Mucosa of stomach (tissue), 1 donor: ENCODE measurements around the gene DOCK3.
"Not testable (repeated sequence)": the region's sequence is repeated elsewhere in the genome, so short reads cannot be mapped to it uniquely, and the experiment has no call there.

Experiments used
- H3K27me3 ChIP-seq: one replicate; pipeline ENCODE4 v1.7.0; 2013; ENCODE audit warnings: mild to moderate bottlenecking, low read length; ENCODE audit not compliant: control insufficient read depth, insufficient read depth
- H3K36me3 ChIP-seq: one replicate; pipeline ENCODE4 v1.7.0; 2013; ENCODE audit warnings: low read length; ENCODE audit not compliant: control insufficient read depth, insufficient read depth
- H3K4me1 ChIP-seq: one replicate; pipeline ENCODE4 v1.7.0; 2013; ENCODE audit warnings: mild to moderate bottlenecking, low read length; ENCODE audit not compliant: control insufficient read depth, insufficient read depth
- H3K4me3 ChIP-seq: one replicate; pipeline ENCODE4 v1.7.0; 2013; ENCODE audit warnings: low read length
- H3K9ac ChIP-seq: one replicate; pipeline ENCODE4 v1.7.0; 2013; ENCODE audit warnings: mild to moderate bottlenecking, low read length, moderate library complexity
- H3K9me3 ChIP-seq: one replicate; pipeline ENCODE4 v1.7.0; 2013; ENCODE audit warnings: mild to moderate bottlenecking, low read length, moderate library complexity; ENCODE audit not compliant: control insufficient read depth
- donor health status: Pancreatic carcinoma.

Gene DOCK3

DNA sequence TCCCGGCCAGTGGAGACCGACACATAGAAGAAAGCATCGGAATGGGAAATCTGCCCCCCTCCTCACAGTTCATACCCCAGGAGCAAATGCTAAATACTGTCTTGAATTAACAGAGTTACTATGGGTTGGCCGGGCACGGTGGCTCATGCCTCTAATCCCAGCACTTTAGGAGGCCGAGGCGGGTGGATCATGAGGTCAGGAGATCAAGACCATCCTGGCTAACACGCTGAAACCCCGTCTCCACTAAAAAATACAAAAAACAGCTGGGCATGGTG lies 8.9 kb upstream of the DOCK3 start:
- H3K4me3 ChIP-seq, H3K9me3 ChIP-seq, H3K36me3 ChIP-seq, H3K4me1 ChIP-seq, H3K9ac ChIP-seq: not testable (repeated sequence)
- H3K27me3 ChIP-seq = peaks cover 15% of the 10 kb centered on the region

DNA sequence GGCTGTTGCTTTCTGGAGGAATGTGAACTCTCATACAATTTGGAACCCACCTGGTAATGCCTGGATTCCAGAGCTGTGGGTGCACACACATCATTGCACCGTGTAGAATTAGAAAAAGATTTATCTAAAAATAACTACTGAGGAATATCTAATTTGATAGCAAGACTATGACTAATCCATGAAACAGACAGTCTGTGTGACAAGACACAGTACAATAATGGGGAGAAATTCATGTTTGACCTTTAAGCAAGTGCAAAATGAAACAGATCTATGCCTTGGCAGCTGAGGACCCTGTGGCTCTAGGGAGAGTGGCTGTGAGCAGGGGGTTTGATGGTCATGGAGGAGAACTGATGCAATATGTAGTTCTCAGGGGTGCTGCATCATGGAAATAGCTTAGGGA lies 7.9 kb upstream of the DOCK3 start:
- Histone ChIP-seq H3K4me1 (no peaks in the 10 kb centered on the region), H3K4me3 (no peak overlapping the region), H3K36me3 (no peaks in the 10 kb centered on the region), H3K9ac (no peak overlapping the region), H3K27me3 (peaks cover 22% of the 10 kb centered on the region), H3K9me3 (no peaks in the 10 kb centered on the region)

DNA sequence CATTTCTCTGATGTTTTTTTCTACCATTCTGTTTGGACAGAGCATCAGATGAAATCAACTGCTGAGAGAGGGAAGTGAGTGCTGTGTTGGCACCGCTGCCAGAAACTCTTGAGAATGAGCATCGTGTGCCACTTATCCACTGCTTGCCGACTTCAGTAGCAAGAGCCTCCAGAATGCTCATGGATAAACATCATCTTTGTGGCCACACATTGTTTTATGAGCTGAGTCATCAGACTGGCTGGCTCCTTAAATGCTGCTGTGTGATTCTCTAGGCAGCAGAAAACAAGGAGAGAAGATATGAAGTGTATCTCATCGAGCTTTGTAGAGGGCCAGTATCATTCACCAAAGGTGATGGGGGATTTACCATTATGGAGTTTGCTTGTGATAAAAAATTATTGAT lies 3.4 kb upstream of the DOCK3 start:
- Histone ChIP-seq H3K9ac (no peak overlapping the region), H3K36me3 (no peaks in the 10 kb centered on the region), H3K4me1 (peaks cover 8% of the 10 kb centered on the region), H3K27me3 (peaks cover 60% of the 10 kb centered on the region), H3K9me3 (no peaks in the 10 kb centered on the region), H3K4me3 (no peak overlapping the region)

DNA sequence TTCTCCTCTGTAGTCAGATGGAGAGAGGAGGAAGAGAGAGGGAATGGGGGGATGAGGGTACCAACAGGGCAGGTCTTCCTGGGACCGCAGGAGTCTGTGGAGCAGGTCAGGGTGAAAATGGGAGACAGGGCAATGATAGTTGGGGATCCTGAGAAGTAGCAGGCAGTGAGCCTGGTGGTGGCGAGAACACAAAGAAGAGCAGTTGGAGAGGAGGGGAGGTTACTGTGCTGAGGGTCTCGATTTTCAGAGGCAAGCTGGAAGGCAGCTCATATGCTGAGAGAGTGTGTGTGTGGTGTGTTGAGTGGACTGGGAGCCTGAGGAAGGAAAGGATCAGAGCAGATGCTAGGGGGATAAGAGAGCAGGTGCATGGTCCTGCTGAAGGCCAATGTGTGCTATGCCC lies 2.1 kb upstream of the DOCK3 start:
- no peaks in the 10 kb centered on the region for H3K36me3 ChIP-seq
- H3K4me3 ChIP-seq = no peak overlapping the region
- no peak overlapping the region for H3K9ac ChIP-seq
- H3K9me3 ChIP-seq = no peaks in the 10 kb centered on the region
- peaks cover 63% of the 10 kb centered on the region for H3K27me3 ChIP-seq
- peaks cover 8% of the 10 kb centered on the region for H3K4me1 ChIP-seq

DNA sequence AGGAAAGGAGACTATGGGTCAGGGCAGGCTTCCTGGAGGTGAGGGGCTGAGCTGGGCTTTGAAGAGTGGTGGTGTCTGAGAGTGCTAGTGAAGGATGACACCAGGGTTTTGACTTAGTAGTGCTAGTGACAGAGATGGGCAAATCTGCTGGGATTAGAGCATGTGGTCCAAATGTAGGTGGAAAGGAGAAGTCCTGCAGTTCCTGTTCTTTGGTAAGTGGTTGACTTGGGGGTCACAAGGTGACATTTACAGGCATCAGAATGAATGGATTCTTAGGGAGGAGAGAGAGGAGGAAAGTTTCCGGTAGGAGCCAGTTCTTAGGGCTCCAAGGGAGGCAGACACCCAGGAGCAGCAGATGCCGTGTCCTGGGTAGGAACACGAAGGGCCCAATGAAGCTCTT lies 796 bp upstream of the DOCK3 start:
- Histone ChIP-seq H3K36me3 (no peaks in the 10 kb centered on the region), H3K9ac (no peak overlapping the region), H3K9me3 (no peaks in the 10 kb centered on the region), H3K4me3 (no peak overlapping the region), H3K27me3 (peaks cover 71% of the 10 kb centered on the region), H3K4me1 (peaks cover 8% of the 10 kb centered on the region)

DNA sequence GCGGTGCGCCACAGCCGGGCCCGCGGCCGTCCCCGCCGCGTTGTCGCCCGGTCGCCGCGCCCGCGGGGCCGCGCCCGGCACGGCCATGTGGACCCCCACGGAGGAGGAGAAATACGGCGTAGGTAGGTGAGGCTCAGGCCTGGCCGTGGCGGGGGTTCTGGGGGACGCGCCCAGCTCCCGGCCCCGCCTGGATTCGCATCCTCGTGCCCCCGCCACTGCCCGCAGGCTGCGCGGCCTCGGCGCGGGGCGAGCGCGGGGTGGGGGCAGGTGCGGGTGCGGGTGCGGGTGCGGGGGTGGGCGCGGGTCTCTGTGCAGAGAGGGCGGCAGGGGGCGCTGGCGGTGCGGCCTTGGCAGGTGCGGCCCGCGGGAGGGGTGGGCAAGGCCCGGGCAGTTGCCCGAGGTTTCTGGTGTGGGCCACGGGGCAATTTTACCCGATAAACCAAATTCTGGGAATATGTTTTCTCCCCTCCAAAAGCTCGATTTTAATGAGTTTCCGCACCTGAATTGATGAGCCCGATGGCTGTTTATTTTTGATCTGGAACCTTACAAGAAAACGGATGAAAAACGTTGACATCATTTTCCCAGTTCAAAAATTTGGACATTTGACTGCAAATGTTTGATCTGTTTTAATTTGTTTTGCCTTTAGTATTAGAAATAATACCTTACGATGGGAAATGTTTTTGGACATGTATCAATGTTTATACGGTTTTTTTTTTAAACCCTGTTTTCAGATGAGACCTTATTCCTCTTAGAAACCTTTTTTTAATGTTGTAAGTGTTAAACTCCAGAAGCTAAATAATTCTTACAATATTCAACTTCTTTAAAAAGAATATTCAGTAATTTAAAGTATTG lies 678 bp downstream of the DOCK3 start:
- peaks cover 73% of the 10 kb centered on the region for H3K27me3 ChIP-seq
- no peaks in the 10 kb centered on the region for H3K36me3 ChIP-seq
- peaks cover 8% of the 10 kb centered on the region for H3K4me1 ChIP-seq
- H3K4me3 ChIP-seq = no peak overlapping the region
- no peaks in the 10 kb centered on the region for H3K9me3 ChIP-seq
- H3K9ac ChIP-seq = no peak overlapping the region

DNA sequence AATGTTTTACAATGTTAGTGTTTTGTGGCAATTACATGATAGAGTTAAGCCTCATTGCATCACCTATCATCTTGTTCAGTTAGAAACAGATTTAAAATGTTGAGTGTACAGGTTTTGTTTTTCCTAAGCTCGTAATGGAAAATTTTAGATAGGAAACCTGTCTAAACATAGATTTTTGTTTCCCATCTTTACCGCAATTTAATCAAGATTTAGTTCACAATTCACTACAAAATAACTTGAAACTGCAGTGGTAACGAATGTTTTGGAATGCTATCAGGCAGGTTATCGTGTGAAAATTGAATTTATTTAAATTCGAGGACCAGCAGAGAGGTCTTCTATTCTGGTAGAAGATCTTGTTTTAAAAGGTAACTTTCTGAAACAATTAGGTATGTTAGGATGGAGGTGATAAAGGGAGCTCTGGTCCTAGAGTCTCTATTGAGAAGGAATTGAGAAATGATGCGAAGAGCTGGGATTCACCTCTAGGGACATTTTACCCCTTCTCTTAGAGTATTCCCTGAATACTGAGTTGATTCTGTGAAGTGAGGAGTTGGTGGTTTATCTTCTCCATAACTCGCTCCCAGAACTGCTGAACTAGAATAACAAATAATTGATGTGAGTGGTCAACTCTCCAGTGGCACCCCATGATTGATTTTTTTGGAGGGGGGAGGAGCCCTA lies 1.4 kb downstream of the DOCK3 start:
- Histone ChIP-seq H3K9me3 (no peaks in the 10 kb centered on the region), H3K4me1 (peaks cover 8% of the 10 kb centered on the region), H3K9ac (no peak overlapping the region), H3K36me3 (no peaks in the 10 kb centered on the region), H3K27me3 (peaks cover 72% of the 10 kb centered on the region), H3K4me3 (no peak overlapping the region)

DNA sequence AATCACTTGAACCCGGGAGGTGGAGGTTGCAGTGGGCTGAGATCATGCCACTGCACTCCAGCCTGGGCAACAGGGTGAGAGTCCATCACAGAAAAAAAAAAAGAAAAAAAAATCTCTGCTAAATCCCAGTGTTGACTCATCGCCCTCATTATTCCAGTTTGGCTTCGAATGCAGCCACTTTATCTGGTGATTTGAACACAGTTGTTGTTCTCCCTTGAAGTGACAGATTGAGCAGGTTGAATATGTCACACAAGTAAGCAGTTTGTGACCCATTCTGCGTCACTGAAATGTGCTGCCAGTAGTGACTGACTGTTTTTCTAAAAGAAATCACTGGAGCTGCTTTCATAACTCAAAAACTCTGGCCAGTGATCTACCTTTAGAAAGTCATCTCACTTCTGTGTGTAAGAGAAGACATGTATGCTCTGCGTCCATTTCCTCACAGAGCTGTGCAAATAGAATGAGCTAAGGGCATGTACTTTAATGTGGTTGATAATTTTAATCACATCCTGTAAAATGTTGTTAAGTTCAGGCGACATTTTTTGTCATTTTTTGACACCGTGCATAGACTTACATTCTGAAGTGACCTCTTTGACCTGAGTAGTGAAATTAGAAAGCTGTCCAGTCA lies 12.5 kb downstream of the DOCK3 start:
- H3K4me1 ChIP-seq = no peaks in the 10 kb centered on the region
- H3K9me3 ChIP-seq = no peaks in the 10 kb centered on the region
- no peaks in the 10 kb centered on the region for H3K27me3 ChIP-seq
- no peaks in the 10 kb centered on the region for H3K36me3 ChIP-seq
- H3K4me3 ChIP-seq = no peak overlapping the region
- H3K9ac ChIP-seq = no peak overlapping the region

DNA sequence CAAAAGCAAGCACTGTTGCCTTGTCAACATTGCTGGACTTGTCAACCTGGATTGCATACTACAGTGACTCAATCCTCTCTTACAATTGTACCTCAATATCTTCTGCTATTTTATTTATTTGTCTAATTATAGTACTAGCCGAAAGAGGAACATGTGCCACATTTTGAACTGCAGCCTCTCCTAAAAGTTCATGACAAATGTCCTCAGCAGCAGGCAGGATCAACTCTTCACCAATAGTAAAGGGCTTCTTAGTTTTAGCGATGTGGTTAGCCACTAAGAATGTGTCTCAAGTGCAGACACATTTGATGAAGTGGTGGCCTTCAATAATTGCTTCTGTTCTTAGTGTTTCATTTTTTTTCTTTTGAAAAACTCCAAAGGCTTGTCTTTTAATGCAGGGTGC lies 13.2 kb downstream of the DOCK3 start:
- Histone ChIP-seq H3K36me3 (no peaks in the 10 kb centered on the region), H3K4me1 (no peaks in the 10 kb centered on the region), H3K9ac (no peak overlapping the region), H3K4me3 (no peak overlapping the region), H3K27me3 (no peaks in the 10 kb centered on the region), H3K9me3 (no peaks in the 10 kb centered on the region)

DNA sequence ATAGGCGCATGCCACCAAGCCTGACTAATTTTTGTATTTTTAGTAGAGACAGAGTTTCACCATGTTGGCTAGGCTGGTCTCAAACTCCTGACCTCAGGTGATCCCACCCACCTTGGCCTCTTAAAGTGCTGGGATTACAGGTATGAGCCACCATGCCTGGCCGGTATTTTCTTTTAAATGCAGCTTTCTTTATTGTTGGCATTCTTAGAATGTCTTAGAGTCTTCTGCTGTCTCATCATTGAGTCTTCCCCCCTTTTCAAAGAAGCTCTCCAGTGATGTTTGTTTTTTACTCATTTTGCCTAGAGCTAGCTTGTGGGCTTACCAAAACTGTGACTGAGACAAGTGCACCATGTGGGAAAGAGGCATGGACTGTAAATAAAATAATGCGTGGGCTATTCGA lies 13.9 kb downstream of the DOCK3 start:
- H3K4me1 ChIP-seq, H3K4me3 ChIP-seq, H3K36me3 ChIP-seq, H3K27me3 ChIP-seq, H3K9me3 ChIP-seq, H3K9ac ChIP-seq: not testable (repeated sequence)

DNA sequence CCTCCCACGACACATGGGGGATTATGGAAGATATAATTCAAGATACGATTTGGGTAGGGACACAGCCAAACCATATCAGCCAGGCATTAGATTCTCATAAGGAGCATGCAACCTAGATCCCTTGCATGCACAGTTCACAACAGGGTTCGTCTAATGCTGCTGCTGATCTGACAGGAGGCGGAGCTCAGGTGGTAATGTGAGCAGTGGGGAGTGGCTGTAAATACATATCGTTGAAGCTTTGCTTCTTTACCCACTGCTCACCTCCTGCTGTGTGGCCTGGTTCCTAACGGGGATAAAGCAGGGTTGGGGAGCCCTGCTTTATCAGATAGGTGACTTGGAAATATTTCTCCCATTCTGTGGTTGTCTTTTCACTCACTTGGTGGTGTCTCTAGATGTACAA lies 14.8 kb downstream of the DOCK3 start:
- H3K36me3 ChIP-seq = no peaks in the 10 kb centered on the region

DNA sequence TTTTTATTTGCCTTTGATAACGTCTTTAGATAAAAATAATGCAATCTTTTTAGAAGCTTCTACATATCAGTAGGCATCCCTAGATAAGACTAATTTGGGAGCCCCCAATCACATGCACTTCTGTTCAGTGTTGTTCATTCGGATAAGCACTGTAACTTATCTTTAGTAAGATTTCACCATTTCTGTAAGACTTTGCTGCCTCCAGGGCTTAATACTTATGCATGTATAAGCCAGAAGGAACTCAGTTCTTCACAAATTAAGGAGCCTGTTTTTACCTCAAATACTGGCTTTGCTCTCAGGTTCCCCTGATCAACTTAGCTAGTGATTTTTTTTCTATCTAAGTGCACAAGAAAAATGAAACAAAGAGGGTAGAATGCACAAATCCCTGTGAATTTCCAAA lies 20.3 kb downstream of the DOCK3 start:
- Histone ChIP-seq H3K9me3 (no peaks in the 10 kb centered on the region), H3K9ac (no peak overlapping the region), H3K36me3 (no peaks in the 10 kb centered on the region), H3K27me3 (no peaks in the 10 kb centered on the region), H3K4me1 (no peaks in the 10 kb centered on the region), H3K4me3 (no peak overlapping the region)

More for the DNA sequence above, 14.8 kb downstream of the DOCK3 start:
- Histone ChIP-seq H3K4me3 (no peak overlapping the region), H3K9ac (no peak overlapping the region), H3K9me3 (no peaks in the 10 kb centered on the region), H3K27me3 (no peaks in the 10 kb centered on the region), H3K4me1 (no peaks in the 10 kb centered on the region)
